Mucosa of rectum (tissue), 2 donors: Measurements from ENCODE around the gene STX18.

Experiments
- H3K27ac ChIP-seq, 2 donors: one replicate each; pipeline ENCODE4 v1.7.0; 2013; ENCODE audit warnings: inconsistent platforms in 2 of 2, low read depth in 2 of 2, low read length in 2 of 2
- H3K27me3 ChIP-seq, 2 donors: one replicate each; pipeline ENCODE4 v1.7.0; 2013; ENCODE audit warnings: low read length in 2 of 2; ENCODE audit not compliant: control insufficient read depth in 2 of 2, insufficient read depth in 2 of 2
- H3K36me3 ChIP-seq, 2 donors: one replicate each; pipeline ENCODE4 v1.7.0; 2013; ENCODE audit warnings: low read length in 2 of 2; ENCODE audit not compliant: control insufficient read depth in 2 of 2, insufficient read depth in 2 of 2
- H3K4me1 ChIP-seq, 2 donors: one replicate each; pipeline ENCODE4 v1.7.0; 2013; ENCODE audit warnings: low read length in 2 of 2, mild to moderate bottlenecking in 1 of 2; ENCODE audit not compliant: control insufficient read depth in 2 of 2, insufficient read depth in 2 of 2
- H3K4me3 ChIP-seq, 2 donors: one replicate each; pipeline ENCODE4 v1.7.0; 2013; ENCODE audit warnings: low read length in 2 of 2
- H3K9ac ChIP-seq, 2 donors: one replicate each; pipeline ENCODE4 v1.7.0; 2013; ENCODE audit warnings: low read length in 2 of 2, low read depth in 1 of 2, mild to moderate bottlenecking in 1 of 2
- H3K9me3 ChIP-seq, 2 donors: one replicate each; pipeline ENCODE4 v1.7.0; 2013; ENCODE audit warnings: low read length in 2 of 2; ENCODE audit not compliant: control insufficient read depth in 2 of 2
- donor health status: healthy.
- donor health status: Normal muscosa, but diverticular disease.

Gene STX18

GRCh38 chr4:4456351-4456750, 85.5 kb downstream of the STX18 start:
- Histone ChIP-seq H3K36me3 (peaks cover 42 to 54% of the 10 kb centered on the region in 2 donors), H3K4me3 (no peak overlapping the region), H3K27me3 (no peaks in the 10 kb centered on the region), H3K27ac (no peak overlapping the region), H3K9ac (no peak overlapping the region), H3K4me1 (no peaks in the 10 kb centered on the region), H3K9me3 (no peaks in the 10 kb centered on the region)

DNA sequence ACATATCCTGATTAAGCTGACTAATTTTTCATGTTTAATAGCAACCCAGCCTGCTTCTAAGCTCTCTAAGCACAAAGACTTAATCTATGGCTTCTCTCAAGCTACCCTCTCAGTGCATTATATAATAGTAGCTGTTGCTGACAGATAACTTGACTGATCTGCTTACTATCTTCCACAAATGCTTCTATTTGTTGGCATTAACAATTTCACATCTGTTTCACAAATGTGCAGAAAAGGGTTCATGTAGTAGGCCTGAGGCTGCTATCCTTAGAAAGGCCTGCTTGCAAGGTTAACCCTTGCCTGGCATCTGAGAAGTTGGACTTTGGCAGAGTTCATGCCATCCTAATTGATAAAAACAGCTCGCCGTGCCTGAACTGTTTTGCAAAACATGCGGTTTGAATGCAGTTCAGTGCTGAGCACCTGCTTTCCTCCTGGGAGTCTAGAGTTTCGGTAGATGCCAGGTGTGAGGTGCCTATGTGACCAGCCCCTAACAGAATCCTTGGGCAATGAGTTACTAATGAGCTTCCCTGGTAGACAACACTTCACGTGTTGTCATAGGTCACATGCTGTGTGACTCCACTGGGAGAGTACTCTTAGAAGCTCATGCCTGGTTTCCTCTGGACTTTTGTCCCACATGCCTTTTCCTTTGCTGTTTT, 86.5 kb downstream of the STX18 start:
- Histone ChIP-seq H3K27ac (no peak overlapping the region), H3K9ac (no peak overlapping the region), H3K36me3 (peaks cover 42 to 54% of the 10 kb centered on the region in 2 donors), H3K4me3 (no peak overlapping the region), H3K4me1 (no peaks in the 10 kb centered on the region), H3K27me3 (no peaks in the 10 kb centered on the region), H3K9me3 (no peaks in the 10 kb centered on the region)

GRCh38 chr4:4446434-4446833, 95.4 kb downstream of the STX18 start:
- H3K27me3 ChIP-seq = no peaks in the 10 kb centered on the region
- H3K4me1 ChIP-seq = no peaks in the 10 kb centered on the region
- peaks cover 0 to 2% of the 10 kb centered on the region in 2 donors for H3K36me3 ChIP-seq
- H3K27ac ChIP-seq = no peak overlapping the region
- H3K4me3 ChIP-seq = no peak overlapping the region
- H3K9me3 ChIP-seq = no peaks in the 10 kb centered on the region
- H3K9ac ChIP-seq = no peak overlapping the region

DNA sequence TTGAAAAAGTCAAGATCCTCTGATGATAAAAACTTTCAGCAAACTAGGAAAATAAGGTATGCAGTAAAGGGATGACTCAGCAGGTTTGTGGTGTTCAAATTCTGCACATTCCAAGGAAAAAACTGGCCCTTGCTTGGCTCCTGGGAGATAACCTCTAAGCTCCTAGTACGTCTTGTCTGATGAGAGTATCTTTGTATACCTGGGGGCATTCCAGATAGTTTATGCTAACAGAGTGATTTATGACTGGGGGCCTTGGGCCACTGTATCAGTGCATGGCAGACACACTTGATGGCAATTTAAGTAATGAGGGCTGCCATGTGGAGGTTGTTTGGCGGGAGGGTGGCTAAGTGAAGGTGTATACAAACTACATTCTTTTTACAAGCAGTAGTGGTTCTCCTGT, 98.0 kb downstream of the STX18 start:
- H3K27me3 ChIP-seq = no peaks in the 10 kb centered on the region

GRCh38 chr4:4440333-4441061, 101.4 kb downstream of the STX18 start:
- H3K36me3 ChIP-seq = peaks cover 12 to 13% of the 10 kb centered on the region in 2 donors
- H3K27me3 ChIP-seq = no peaks in the 10 kb centered on the region
- no peak overlapping the region for H3K9ac ChIP-seq

More for the DNA sequence above, 98.0 kb downstream of the STX18 start:
- Histone ChIP-seq H3K9ac (no peak overlapping the region), H3K36me3 (peaks cover 0 to 2% of the 10 kb centered on the region in 2 donors), H3K9me3 (no peaks in the 10 kb centered on the region), H3K4me1 (no peaks in the 10 kb centered on the region), H3K4me3 (no peak overlapping the region), H3K27ac (no peak overlapping the region)

DNA sequence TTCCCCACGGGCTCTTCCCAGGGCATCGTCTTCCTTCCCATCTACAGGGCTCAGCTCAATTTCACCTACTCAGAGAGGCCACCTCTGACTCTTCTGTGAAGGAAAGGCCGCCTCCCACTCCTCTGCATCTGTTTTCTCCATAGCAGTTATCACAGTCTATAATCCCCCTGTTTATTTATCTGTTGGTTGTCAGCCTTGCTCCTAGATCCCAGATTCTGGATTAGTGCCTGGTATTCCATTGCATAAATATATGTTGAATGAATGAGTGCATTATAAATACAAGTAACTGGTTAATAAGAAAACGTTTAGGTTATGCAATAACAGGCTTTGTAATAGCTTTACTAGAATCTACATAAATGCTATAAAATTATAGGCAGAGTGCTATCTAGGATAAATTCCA, 102.1 kb downstream of the STX18 start:
- Histone ChIP-seq H3K9ac (no peak overlapping the region), H3K36me3 (peaks cover 14 to 15% of the 10 kb centered on the region in 2 donors), H3K4me1 (no peaks in the 10 kb centered on the region), H3K27ac (no peak overlapping the region), H3K27me3 (no peaks in the 10 kb centered on the region), H3K9me3 (no peaks in the 10 kb centered on the region), H3K4me3 (no peak overlapping the region)

More at GRCh38 chr4:4440333-4441061, 101.4 kb downstream of the STX18 start:
- Histone ChIP-seq H3K4me1 (no peaks in the 10 kb centered on the region), H3K27ac (no peak overlapping the region), H3K4me3 (no peak overlapping the region), H3K9me3 (no peaks in the 10 kb centered on the region)

DNA sequence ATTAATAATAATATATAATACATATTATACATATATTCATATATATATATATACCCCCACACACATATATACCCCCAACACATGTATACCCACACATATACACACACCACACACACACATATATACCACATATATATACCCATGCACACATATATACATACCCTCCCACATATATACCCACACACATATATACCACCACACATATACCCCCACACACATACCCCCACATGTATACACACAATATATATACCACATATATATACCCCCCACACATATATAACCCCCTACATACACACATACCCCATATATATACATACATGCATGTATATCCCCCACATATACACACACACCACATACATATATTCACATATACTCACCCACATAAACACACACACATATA, 103.0 kb downstream of the STX18 start:
- Histone ChIP-seq H3K36me3 (peaks cover 19 to 23% of the 10 kb centered on the region in 2 donors), H3K4me3 (no peak overlapping the region), H3K27me3 (no peaks in the 10 kb centered on the region), H3K4me1 (no peaks in the 10 kb centered on the region), H3K9ac (no peak overlapping the region), H3K27ac (no peak overlapping the region), H3K9me3 (no peaks in the 10 kb centered on the region)

DNA sequence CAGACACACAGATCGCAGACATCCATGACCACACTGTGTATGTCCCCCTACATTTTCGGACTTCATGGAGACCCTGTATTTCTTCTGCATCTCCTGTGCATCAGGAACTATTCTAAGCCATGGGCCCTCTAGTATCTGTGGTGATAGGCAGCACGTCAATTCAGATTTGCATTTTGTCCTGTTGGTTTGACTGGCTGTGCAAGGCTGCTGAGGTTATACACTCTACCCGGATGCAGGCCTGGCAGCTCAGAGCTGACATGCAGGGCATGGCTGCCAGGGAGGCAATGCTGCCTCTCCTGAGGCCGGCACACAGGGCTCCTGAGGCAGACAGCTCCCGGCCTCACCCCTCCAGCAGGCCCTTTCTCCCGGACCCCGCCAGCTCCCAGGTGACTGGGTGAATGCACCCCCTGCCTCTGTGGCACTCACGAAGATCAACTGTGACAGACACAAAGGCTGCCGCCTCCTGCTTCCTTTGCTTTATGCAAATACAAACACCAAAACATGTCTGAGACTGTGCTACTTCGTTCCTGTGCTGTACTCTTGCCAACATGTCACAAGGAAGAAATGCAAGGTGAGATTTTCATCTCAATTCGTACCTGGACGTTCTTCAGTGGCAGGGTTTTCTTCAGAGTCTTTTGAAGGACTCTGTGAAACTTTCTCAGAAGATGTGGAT, 103.9 kb downstream of the STX18 start:
- H3K27me3 ChIP-seq = no peaks in the 10 kb centered on the region
- H3K4me3 ChIP-seq = no peak overlapping the region
- no peaks in the 10 kb centered on the region for H3K4me1 ChIP-seq
- no peak overlapping the region for H3K27ac ChIP-seq
- peaks cover 20 to 26% of the 10 kb centered on the region in 2 donors for H3K36me3 ChIP-seq
- H3K9me3 ChIP-seq = no peaks in the 10 kb centered on the region
- H3K9ac ChIP-seq = no peak overlapping the region

DNA sequence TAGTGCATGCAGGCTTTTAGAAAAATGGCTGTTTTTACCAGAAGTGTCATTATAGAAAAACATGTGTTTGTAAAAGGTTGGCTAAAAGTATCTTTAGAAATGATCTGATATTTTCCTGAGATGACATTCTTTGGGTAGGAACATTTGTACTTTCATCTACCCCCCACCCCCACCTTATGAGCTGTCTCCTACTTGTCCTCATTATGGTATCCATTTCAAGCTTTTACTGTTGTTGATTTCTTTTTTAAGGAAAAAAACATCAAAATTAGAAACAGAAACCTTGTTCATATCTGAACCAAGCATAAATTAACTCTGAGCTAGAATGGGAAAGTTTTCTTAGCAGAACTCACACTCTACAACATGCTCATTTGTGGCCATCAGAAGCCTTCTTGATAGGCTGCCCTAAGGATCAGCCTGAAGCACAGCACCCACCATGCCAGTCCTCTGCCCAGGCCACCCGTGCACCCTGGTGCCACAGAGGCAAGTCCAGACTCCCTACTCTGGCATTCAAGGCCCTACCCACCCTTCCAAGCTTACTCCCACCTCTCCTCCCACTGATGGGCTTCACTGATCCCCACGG, 105.5 kb downstream of the STX18 start:
- Histone ChIP-seq H3K36me3 (peaks cover 24 to 26% of the 10 kb centered on the region in 2 donors), H3K4me1 (no peaks in the 10 kb centered on the region), H3K27me3 (no peaks in the 10 kb centered on the region), H3K27ac (no peak overlapping the region), H3K9me3 (no peaks in the 10 kb centered on the region), H3K9ac (no peak overlapping the region), H3K4me3 (no peak overlapping the region)

DNA sequence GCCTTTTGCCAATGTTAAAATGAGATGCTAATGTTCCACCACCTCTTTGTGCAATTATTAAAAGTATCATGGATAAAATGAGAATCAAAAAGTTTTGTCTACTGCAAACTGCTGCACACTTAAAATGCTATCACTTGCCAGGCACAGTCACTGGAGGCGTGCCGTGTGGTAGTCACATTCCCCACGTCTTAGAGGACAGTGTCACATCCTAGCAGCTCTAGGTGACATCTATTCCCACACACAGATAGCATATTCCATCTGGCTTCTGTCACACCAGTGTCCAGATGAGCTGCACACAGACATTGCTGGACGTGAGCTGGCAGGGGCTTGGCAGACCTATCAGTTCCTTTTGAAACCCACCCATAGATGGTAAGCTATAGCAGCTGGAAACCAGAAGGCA, 107.9 kb downstream of the STX18 start:
- no peaks in the 10 kb centered on the region for H3K27me3 ChIP-seq
- H3K27ac ChIP-seq = no peak overlapping the region
- peaks cover 24 to 29% of the 10 kb centered on the region in 2 donors for H3K36me3 ChIP-seq
- no peak overlapping the region for H3K9ac ChIP-seq
- H3K9me3 ChIP-seq = no peaks in the 10 kb centered on the region
- no peaks in the 10 kb centered on the region for H3K4me1 ChIP-seq
- no peak overlapping the region for H3K4me3 ChIP-seq
